ENCODE results near the gene CCDC120. TPM values are rescaled to one million over a fixed set of nuclear protein-coding genes. Genes with fewer than 3 reads are reported as not detected.

Gene CCDC120
- 10 to 100 TPM in 1 of 6 donors, 1 to 10 TPM in 5; 4.5 to 10.6 (median 6.8) TPM for total RNA-seq
- polyA plus RNA-seq, result 1 to 10 TPM; 7.3 to 8.2 TPM

GRCh38 chrX:49058794-49059193 lies at the start of gene CCDC120:
CCDC120 (plus strand) TSS chrX:49058999; CDS start chrX:49062042, 3,043 bp downstream.
- Histone ChIP-seq H3K9me3 (no peaks in the 10 kb centered on the region), H3K4me3 (peak within 1 kb of the TSS in 3 of 4 donors; percentile 7 to 41 (median 38)), H3K27me3 (no peaks in the 10 kb centered on the region), H3K4me1 (peaks cover 0 to 3% (median 0%) of the 10 kb centered on the region in 3 donors), H3K27ac (peak within 1 kb of the TSS; percentile 45 to 73 (median 66)), H3K36me3 (no peaks in the 10 kb centered on the region)
- ATAC-seq, result peak; percentile 89 to 96 (median 94)
- no peak for TF ChIP-seq CTCF (IDR thresholded peaks at IDR 0.05)
- intact Hi-C loops (cut with DNase I), result no loop called here
- DNase-seq, result peak in 5 of 6 donors; percentile 54 to 87 (median 61)
- FAIRE-seq, result no peak
- WGBS, 2 donors, result 4 to 42% methylated on average over 5 of the region's 5 CpGs

DNA sequence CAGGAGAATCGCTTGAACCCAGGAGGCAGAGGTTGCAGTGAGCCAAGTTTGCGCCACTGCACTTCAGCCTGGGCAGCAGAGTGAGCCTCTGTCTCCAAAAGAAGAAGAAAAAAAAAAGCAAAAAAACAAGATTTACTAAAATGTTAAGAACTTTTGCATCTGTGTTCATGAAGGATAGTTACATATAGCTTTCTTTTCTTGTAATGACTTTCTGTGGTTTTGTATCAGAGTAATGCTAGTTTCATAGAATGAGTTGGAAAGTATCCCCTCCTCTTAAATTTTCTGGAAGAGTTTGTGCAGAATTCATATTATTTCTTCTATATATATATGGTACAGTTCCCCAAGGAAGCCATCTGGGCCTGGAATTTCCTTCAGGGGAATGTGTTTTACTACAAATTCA lies 39.7 kb upstream of the CCDC120 start:
- intact Hi-C loops (cut with DNase I), result no loop called here
- no peak for DNase-seq
- no peak for FAIRE-seq
- no peak for ATAC-seq
- Histone ChIP-seq H3K9me3 (no peaks in the 10 kb centered on the region), H3K27ac (no peak overlapping the region), H3K36me3 (no peaks in the 10 kb centered on the region), H3K27me3 (no peaks in the 10 kb centered on the region), H3K4me1 (no peaks in the 10 kb centered on the region), H3K4me3 (no peak overlapping the region)
- TF ChIP-seq CTCF (IDR thresholded peaks at IDR 0.05), result no peak
- 71 to 84% methylated on average over 2 of the region's 2 CpGs for WGBS, 2 donors

DNA sequence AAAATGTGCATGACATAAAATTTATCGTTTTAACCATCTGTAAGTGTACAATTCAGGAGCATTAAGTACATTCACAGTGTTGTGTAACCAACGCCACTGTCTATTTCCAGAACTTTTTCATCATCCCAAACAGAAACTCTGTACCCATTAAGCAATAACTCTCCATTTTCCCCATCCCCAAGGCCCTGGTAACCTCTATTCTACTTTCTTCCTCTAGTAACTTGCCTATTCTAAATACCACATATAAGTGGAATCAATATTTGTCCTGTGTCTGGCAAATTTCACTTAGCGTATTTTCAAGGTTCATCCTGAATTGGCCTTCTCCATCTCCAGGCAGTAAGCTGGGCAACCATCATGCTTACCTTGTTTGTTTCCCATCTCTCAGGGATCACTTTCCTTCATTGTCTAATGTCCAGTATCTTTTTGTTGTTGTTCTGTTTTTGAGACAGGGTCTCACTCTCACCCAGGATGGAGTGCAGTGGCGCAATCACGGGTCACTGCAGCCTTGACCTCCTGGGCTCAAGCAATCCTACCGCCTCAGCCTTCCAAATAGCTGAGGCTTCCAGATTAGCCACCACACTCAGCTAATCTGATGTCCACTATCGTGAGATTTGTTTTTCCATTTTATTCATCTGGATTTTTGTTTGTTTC lies 39.1 kb upstream of the CCDC120 start:
- DNase-seq, result peak in 1 of 6 donors; percentile 2
- 75 to 76% methylated on average over 7 of the region's 7 CpGs for WGBS, 2 donors
- no peaks in the 10 kb centered on the region for H3K27me3 ChIP-seq
- H3K27ac ChIP-seq, result no peak overlapping the region
- H3K9me3 ChIP-seq, result no peaks in the 10 kb centered on the region
- TF ChIP-seq CTCF (IDR thresholded peaks at IDR 0.05), result no peak
- no peak for FAIRE-seq
- no peak overlapping the region for H3K4me3 ChIP-seq
- intact Hi-C loops (cut with DNase I), result no loop called here
- H3K36me3 ChIP-seq, result no peaks in the 10 kb centered on the region
- ATAC-seq, result no peak
- no peaks in the 10 kb centered on the region for H3K4me1 ChIP-seq

DNA sequence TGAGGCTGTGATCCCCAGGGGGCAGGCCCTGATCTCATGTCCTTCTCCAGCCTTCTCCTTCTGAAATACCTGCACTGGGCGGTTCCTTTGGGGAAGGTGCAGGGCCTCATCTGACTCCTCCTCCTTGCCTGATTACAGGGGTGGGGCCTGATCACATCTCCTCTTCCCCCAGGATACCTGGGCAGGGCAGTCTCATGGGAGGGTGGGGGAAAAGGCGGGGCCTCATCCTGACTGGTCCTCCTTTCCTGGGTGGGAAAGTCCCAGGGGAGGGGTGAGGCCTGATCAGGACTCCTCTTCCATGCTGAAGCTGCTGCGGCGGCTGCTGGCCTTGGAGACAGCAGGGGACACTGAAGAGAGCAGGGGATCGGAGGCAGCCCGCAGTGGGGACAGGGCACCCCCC lies 28.9 kb upstream of the CCDC120 start:
- intact Hi-C loops (cut with DNase I), result no loop called here
- no peaks in the 10 kb centered on the region for H3K9me3 ChIP-seq
- no peak for TF ChIP-seq CTCF (IDR thresholded peaks at IDR 0.05)
- no peak overlapping the region for H3K4me3 ChIP-seq
- no peak overlapping the region for H3K27ac ChIP-seq
- WGBS, 2 donors, result 81 to 91% methylated on average over 6 of the region's 6 CpGs
- peak in 3 of 4 donors; percentile 36 to 62 (median 38) for ATAC-seq
- peaks cover 0 to 12% (median 0%) of the 10 kb centered on the region in 3 donors for H3K36me3 ChIP-seq
- no peaks in the 10 kb centered on the region for H3K27me3 ChIP-seq
- H3K4me1 ChIP-seq, result no peaks in the 10 kb centered on the region
- no peak for DNase-seq
- FAIRE-seq, result no peak

GRCh38 chrX:49030283-49030682 lies 28.5 kb upstream of the CCDC120 start:
- no peak for TF ChIP-seq CTCF (IDR thresholded peaks at IDR 0.05)
- FAIRE-seq (no peak), DNase-seq (no peak), ATAC-seq (no peak)
- Histone ChIP-seq H3K9me3 (no peaks in the 10 kb centered on the region), H3K4me3 (no peak overlapping the region), H3K4me1 (no peaks in the 10 kb centered on the region), H3K27me3 (no peaks in the 10 kb centered on the region), H3K27ac (no peak overlapping the region), H3K36me3 (peaks cover 0 to 12% (median 0%) of the 10 kb centered on the region in 3 donors)
- 79 to 85% methylated on average over 5 to 6 of the region's 6 CpGs for WGBS, 2 donors
- intact Hi-C loops (cut with DNase I), result no loop called here
